Thyroid gland (tissue), 4 donors: Measurements from ENCODE around the gene PLIN5. TPM values are rescaled to one million over a fixed set of nuclear protein-coding genes. Genes with fewer than 3 reads are reported as not detected.

Experiments used
- DNase-seq, 2 donors: peaks; one replicate each; pipeline ENCODE4 v3.0.0-alpha.2; 2019
- H3K27ac ChIP-seq, 3 donors: fragments of 200-600 bp; sonication (generic); 1 replicate in 2 of 3; 2 replicates in 1 of 3; pipeline ENCODE4 v1.5.1; 2016 to 2019; ENCODE audit warnings: mild to moderate bottlenecking in 1 of 3, moderate library complexity in 1 of 3
- H3K27me3 ChIP-seq: fragments of 200-600 bp; sonication (generic); one replicate; pipeline ENCODE4 v1.5.1; 2019
- H3K36me3 ChIP-seq, 2 donors: fragments of 200-600 bp; sonication (generic); one replicate each; pipeline ENCODE4 v1.5.1; 2016 to 2019
- H3K4me1 ChIP-seq, 2 donors: fragments of 200-600 bp; sonication (generic); one replicate each; pipeline ENCODE4 v1.5.1; 2017 to 2019
- H3K4me3 ChIP-seq, 3 donors: fragments of 200-600 bp; sonication (generic); replicated peaks in 1 of 3; 1 replicate in 2 of 3; 2 replicates in 1 of 3; pipeline ENCODE4 v1.5.1; 2016; ENCODE audit warnings: mild to moderate bottlenecking in 1 of 3
- H3K9me3 ChIP-seq: fragments of 200-600 bp; sonication (generic); one replicate; pipeline ENCODE4 v1.5.1; 2017
- CTCF ChIP-seq, 6 experiments: fragments of 200-600 bp in 3 of 6; fragments of 450-650 bp in 3 of 6; sonication (generic) in 3 of 6; IDR thresholded peaks; one replicate each; pipeline ENCODE4 v1.5.1; 2016 to 2019; ENCODE audit warnings: antibody characterized with exemption in 6 of 6, mild to moderate bottlenecking in 2 of 6, inconsistent platforms in 1 of 6, moderate library complexity in 1 of 6
- POLR2A ChIP-seq, 2 donors: fragments of 450-650 bp; IDR thresholded peaks; one replicate each; pipeline ENCODE4 v1.6.1; 2017; ENCODE audit warnings: antibody characterized with exemption in 2 of 2, mild to moderate bottlenecking in 2 of 2, moderate library complexity in 1 of 2
- WGBS, 2 donors: methylation state at CpG; one replicate each; pipeline ENCODE4 v1.1.5; 2017; 5-methylcytosine and 5-hydroxymethylcytosine counted together
- intact Hi-C: fragments of 100-400 bp; cut with DNase I; formaldehyde crosslinking; loops from one replicate; pipeline ENCODE4 v1.15.1; 2023
- total RNA-seq, 4 donors: library from RNA; depleted of rRNA; stranded (reverse); fragments of >200 nt; gene quantifications; one replicate each; pipeline ENCODE4 v1.2.3, GENCODE V29; 2016

Gene PLIN5
- total RNA-seq, 4 donors from 2014 or later = 4.1 to 12.1 (median 7.8) TPM

- TF ChIP-seq POLR2A (IDR thresholded peaks at IDR 0.05) (no peak), CTCF (IDR thresholded peaks at IDR 0.05) (peak in 5 of 6 experiments; percentile 27 to 51 (median 30))
- intact Hi-C loops = loop anchor here (10.0 kb wide), 1 partner anchor 259 kb away; no protein-coding TSS in a partner anchor
Measured at GRCh38 chr19:4523306-4524110, 11.5 kb downstream of the PLIN5 start.

GRCh38 chr19:4522291-4523002, 12.6 kb downstream of the PLIN5 start:
- WGBS, 2 donors = 87 to 89% methylated on average over 15 of the region's 15 CpGs
- Histone ChIP-seq H3K4me3 (no peak overlapping the region), H3K27ac (no peak overlapping the region), H3K36me3 (no peaks in the 10 kb centered on the region), H3K4me1 (no peaks in the 10 kb centered on the region), H3K27me3 (no peaks in the 10 kb centered on the region), H3K9me3 (no peaks in the 10 kb centered on the region)
- intact Hi-C loops = loop anchor here (10.0 kb wide), 1 partner anchor 258 kb away; no protein-coding TSS in a partner anchor
- DNase-seq = no peak
- TF ChIP-seq CTCF (IDR thresholded peaks at IDR 0.05) (no peak), POLR2A (IDR thresholded peaks at IDR 0.05) (no peak)

More at GRCh38 chr19:4523306-4524110, 11.5 kb downstream of the PLIN5 start:
- 57 to 67% methylated on average over 11 to 24 of the region's 53 CpGs for WGBS, 2 donors
- H3K4me3 ChIP-seq = no peak overlapping the region
- no peak overlapping the region for H3K27ac ChIP-seq
- no peaks in the 10 kb centered on the region for H3K9me3 ChIP-seq
- peak; percentile 20 to 31 for DNase-seq
- H3K27me3 ChIP-seq = no peaks in the 10 kb centered on the region
- H3K4me1 ChIP-seq = no peaks in the 10 kb centered on the region
- no peaks in the 10 kb centered on the region for H3K36me3 ChIP-seq

- Histone ChIP-seq H3K36me3 (no peaks in the 10 kb centered on the region), H3K27me3 (no peaks in the 10 kb centered on the region), H3K9me3 (no peaks in the 10 kb centered on the region), H3K27ac (no peak overlapping the region), H3K4me1 (no peaks in the 10 kb centered on the region), H3K4me3 (no peak overlapping the region)
- WGBS, 2 donors = 83 to 92% methylated on average over 3 to 5 of the region's 5 CpGs
- no peak for TF ChIP-seq CTCF (IDR thresholded peaks at IDR 0.05)
- no peak for TF ChIP-seq POLR2A (IDR thresholded peaks at IDR 0.05)
- intact Hi-C loops = loop anchor here (10.0 kb wide), 1 partner anchor 257 kb away; no protein-coding TSS in a partner anchor
- no peak for DNase-seq
Measured at GRCh38 chr19:4521888-4522242, 13.2 kb downstream of the PLIN5 start.

GRCh38 chr19:4521170-4521887, 13.7 kb downstream of the PLIN5 start:
- H3K27me3 ChIP-seq = no peaks in the 10 kb centered on the region
- no peak overlapping the region for H3K27ac ChIP-seq
- no peaks in the 10 kb centered on the region for H3K36me3 ChIP-seq
- intact Hi-C loops = loop anchor here (10.0 kb wide), 1 partner anchor 257 kb away; no protein-coding TSS in a partner anchor
- H3K4me1 ChIP-seq = no peaks in the 10 kb centered on the region
- 75 to 83% methylated on average over 11 of the region's 11 CpGs for whole genome bisulfite sequencing, 2 donors
- no peak for DNase-seq
- no peak for TF ChIP-seq POLR2A (IDR thresholded peaks at IDR 0.05)
- TF ChIP-seq CTCF (IDR thresholded peaks at IDR 0.05) = no peak
- no peaks in the 10 kb centered on the region for H3K9me3 ChIP-seq
- H3K4me3 ChIP-seq = no peak overlapping the region
